Gastrocnemius medialis (tissue), 4 donors: ENCODE results near the gene C12orf75. TPM values are rescaled to one million over a fixed set of nuclear protein-coding genes. Genes with fewer than 3 reads are reported as not detected.

Experiments used
- ATAC-seq, 2 donors: fragments of 150-250 bp; one replicate each; pipeline ENCODE4 v1.9.1; 2016
- DNase-seq, 2 donors: peaks; one replicate each; pipeline ENCODE4 v3.0.0-alpha.2; 2019
- H3K27ac ChIP-seq, 4 donors: fragments of 200-600 bp; sonication (generic); 1 replicate in 1 of 4; 2 replicates in 3 of 4; pipeline ENCODE4 v1.5.1; 2016 to 2018; ENCODE audit warnings: mild to moderate bottlenecking in 2 of 4, moderate library complexity in 1 of 4
- H3K27me3 ChIP-seq, 3 donors: fragments of 200-600 bp; sonication (generic) in 2 of 3; 1 replicate in 1 of 3; 2 replicates in 2 of 3; pipeline versions ENCODE4 v1.5.1 to v1.6.0; 2016 to 2019; ENCODE audit warnings: mild to moderate bottlenecking in 1 of 3, moderate library complexity in 1 of 3
- H3K36me3 ChIP-seq, 2 donors: fragments of 200-600 bp; sonication (generic) in 1 of 2; one replicate each; pipeline ENCODE4 v1.5.1; 2017 to 2018
- H3K4me1 ChIP-seq, 2 donors: fragments of 200-600 bp; sonication (generic) in 1 of 2; one replicate each; pipeline ENCODE4 v1.5.1; 2016 to 2017; ENCODE audit warnings: mild to moderate bottlenecking in 2 of 2
- H3K4me3 ChIP-seq, 4 donors: fragments of 200-600 bp; sonication (generic) in 3 of 4; 1 replicate in 1 of 4; 2 replicates in 3 of 4; pipeline ENCODE4 v1.5.1; 2016 to 2019; ENCODE audit warnings: mild to moderate bottlenecking in 2 of 4
- H3K9me3 ChIP-seq, 3 donors: fragments of 200-600 bp; sonication (generic) in 2 of 3; 1 replicate in 1 of 3; 2 replicates in 2 of 3; pipeline ENCODE4 v1.5.1; 2016 to 2019
- POLR2A ChIP-seq, 2 donors: fragments of 450-650 bp; IDR thresholded peaks; one replicate each; pipeline ENCODE4 v1.6.1; 2017; ENCODE audit warnings: antibody characterized with exemption in 2 of 2, mild to moderate bottlenecking in 2 of 2, moderate library complexity in 2 of 2
- in situ Hi-C, 4 donors: fragments of 200-750 bp; cut with MboI; loops; one replicate each; pipeline versions ENCODE4 v1.15.0 to v1.8.0; 2017; ENCODE audit warnings: low sequenced_read_pairs in 4 of 4
- intact Hi-C: fragments of 100-400 bp; cut with DNase I; formaldehyde crosslinking; loops from one replicate; pipeline ENCODE4 v1.15.1; 2023; ENCODE audit warnings: low total_unique reads
- total RNA-seq, 4 donors: library from RNA; depleted of rRNA; stranded (reverse); fragments of >200 nt; gene quantifications; one replicate each; pipeline versions ENCODE4 v1.1.0 to v1.2.3, GENCODE V29; 2016
- TF ChIP-seq, protein P1 (sequence below), 5 experiments: fragments of 450-650 bp in 3 of 5; fragments of 200-600 bp in 2 of 5; sonication (generic) in 2 of 5; IDR thresholded peaks in 4 of 5; conservative IDR thresholded peaks in 1 of 5; 1 replicate in 4 of 5; 2 replicates in 1 of 5; pipeline ENCODE4 v1.5.1; 2016 to 2019; ENCODE audit warnings: antibody characterized with exemption in 5 of 5, mild to moderate bottlenecking in 3 of 5, moderate library complexity in 3 of 5

C12orf75 gene
- total RNA-seq, 4 donors from 2014 or later: 4.3 to 73.0 (median 17.3) TPM

GRCh38 chr12:105418229-105418628 lies 87.7 kb downstream of the C12orf75 start:
- no peak for TF ChIP-seq POLR2A (IDR thresholded peaks at IDR 0.05)
- TF ChIP-seq, protein P1, sequence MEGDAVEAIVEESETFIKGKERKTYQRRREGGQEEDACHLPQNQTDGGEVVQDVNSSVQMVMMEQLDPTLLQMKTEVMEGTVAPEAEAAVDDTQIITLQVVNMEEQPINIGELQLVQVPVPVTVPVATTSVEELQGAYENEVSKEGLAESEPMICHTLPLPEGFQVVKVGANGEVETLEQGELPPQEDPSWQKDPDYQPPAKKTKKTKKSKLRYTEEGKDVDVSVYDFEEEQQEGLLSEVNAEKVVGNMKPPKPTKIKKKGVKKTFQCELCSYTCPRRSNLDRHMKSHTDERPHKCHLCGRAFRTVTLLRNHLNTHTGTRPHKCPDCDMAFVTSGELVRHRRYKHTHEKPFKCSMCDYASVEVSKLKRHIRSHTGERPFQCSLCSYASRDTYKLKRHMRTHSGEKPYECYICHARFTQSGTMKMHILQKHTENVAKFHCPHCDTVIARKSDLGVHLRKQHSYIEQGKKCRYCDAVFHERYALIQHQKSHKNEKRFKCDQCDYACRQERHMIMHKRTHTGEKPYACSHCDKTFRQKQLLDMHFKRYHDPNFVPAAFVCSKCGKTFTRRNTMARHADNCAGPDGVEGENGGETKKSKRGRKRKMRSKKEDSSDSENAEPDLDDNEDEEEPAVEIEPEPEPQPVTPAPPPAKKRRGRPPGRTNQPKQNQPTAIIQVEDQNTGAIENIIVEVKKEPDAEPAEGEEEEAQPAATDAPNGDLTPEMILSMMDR (IDR thresholded peaks at IDR 0.05 in 4 of 5, conservative IDR thresholded peaks at IDR 0.05 in 1 of 5): no peak
- no peaks in the 10 kb centered on the region for H3K9me3 ChIP-seq
- DNase-seq: no peak
- no peak overlapping the region for H3K4me3 ChIP-seq
- H3K27ac ChIP-seq: no peak overlapping the region
- no peaks in the 10 kb centered on the region for H3K36me3 ChIP-seq
- in situ Hi-C loops: loop anchor here in 3 of 4 donors (5.0 to 25.0 kb wide), 2 partner anchors 719 to 794 kb away; partner anchors contain the start of gene NUAK1 (in 2 of the 3)
- intact Hi-C loops: loop anchor here (10.0 kb wide), 1 partner anchor 937 kb away; the partner anchor contains the start of gene POLR3B
- no peaks in the 10 kb centered on the region for H3K27me3 ChIP-seq
- no peak for ATAC-seq
- H3K4me1 ChIP-seq: peaks cover 0 to 6% of the 10 kb centered on the region in 2 donors

DNA sequence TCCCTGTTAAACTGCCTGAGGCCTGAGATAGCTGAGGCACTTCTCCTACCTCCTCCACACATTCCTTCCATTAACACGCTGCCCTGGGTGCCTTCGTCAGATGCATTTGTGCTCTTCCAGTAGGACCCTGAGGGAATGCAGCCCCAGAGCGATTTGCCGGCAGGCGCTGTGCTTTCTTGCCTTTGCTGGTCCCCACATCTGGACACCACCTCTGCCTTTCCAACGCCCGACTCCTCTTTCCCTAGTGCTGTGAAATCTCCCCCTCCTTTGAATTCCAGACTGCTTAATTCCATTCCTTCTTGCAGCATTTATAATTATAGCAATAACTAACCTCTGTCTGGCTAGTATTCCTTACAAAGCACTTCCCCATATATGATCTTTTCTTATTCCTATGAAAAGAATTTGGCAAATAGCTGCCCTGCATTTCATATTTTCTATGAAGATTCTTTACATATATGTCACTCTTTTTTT lies 88.4 kb downstream of the C12orf75 start:
- Histone ChIP-seq H3K4me3 (no peak overlapping the region), H3K4me1 (peaks cover 0 to 6% of the 10 kb centered on the region in 2 donors), H3K36me3 (no peaks in the 10 kb centered on the region), H3K27me3 (no peaks in the 10 kb centered on the region), H3K27ac (no peak overlapping the region), H3K9me3 (no peaks in the 10 kb centered on the region)
- in situ Hi-C loops: loop anchor here in 3 of 4 donors (5.0 to 25.0 kb wide), 2 partner anchors 718 to 793 kb away; partner anchors contain the start of gene NUAK1 (in 2 of the 3)
- DNase-seq (no peak), ATAC-seq (no peak)
- TF ChIP-seq POLR2A (IDR thresholded peaks at IDR 0.05): no peak
- TF ChIP-seq, protein P1 (IDR thresholded peaks at IDR 0.05 in 4 of 5, conservative IDR thresholded peaks at IDR 0.05 in 1 of 5): no peak
- intact Hi-C loops: loop anchor here (10.0 kb wide), 1 partner anchor 936 kb away; the partner anchor contains the start of gene POLR3B

GRCh38 chr12:105419606-105420005 lies 89.1 kb downstream of the C12orf75 start:
- Histone ChIP-seq H3K36me3 (no peaks in the 10 kb centered on the region), H3K4me1 (peaks cover 0 to 6% of the 10 kb centered on the region in 2 donors), H3K4me3 (no peak overlapping the region), H3K9me3 (no peaks in the 10 kb centered on the region), H3K27ac (no peak overlapping the region), H3K27me3 (no peaks in the 10 kb centered on the region)
- intact Hi-C loops (loop anchor here (1.0 to 10.0 kb wide), 6 partner anchors 285 to 935 kb away; partner anchors contain the start of gene POLR3B), in situ Hi-C loops (loop anchor here (5.0 to 25.0 kb wide), 6 partner anchors 713 to 805 kb away; partner anchors contain the start of gene NUAK1 (in 3 of the 4))
- TF ChIP-seq, protein P1 (IDR thresholded peaks at IDR 0.05 in 4 of 5, conservative IDR thresholded peaks at IDR 0.05 in 1 of 5): no peak
- no peak for TF ChIP-seq POLR2A (IDR thresholded peaks at IDR 0.05)
- ATAC-seq: no peak
- DNase-seq: no peak

- TF ChIP-seq POLR2A (IDR thresholded peaks at IDR 0.05): no peak
- TF ChIP-seq, protein P1 (IDR thresholded peaks at IDR 0.05 in 4 of 5, conservative IDR thresholded peaks at IDR 0.05 in 1 of 5): no peak
- in situ Hi-C loops (loop anchor here (5.0 to 25.0 kb wide), 5 partner anchors 712 to 805 kb away; partner anchors contain the start of gene NUAK1 (in 3 of the 4)), intact Hi-C loops (loop anchor here (1.0 to 5.0 kb wide), 5 partner anchors 285 to 862 kb away; no protein-coding TSS in a partner anchor)
- ATAC-seq (no peak), DNase-seq (no peak)
- peaks cover 0 to 6% of the 10 kb centered on the region in 2 donors for H3K4me1 ChIP-seq
- H3K36me3 ChIP-seq: no peaks in the 10 kb centered on the region
- H3K4me3 ChIP-seq: no peak overlapping the region
- no peaks in the 10 kb centered on the region for H3K9me3 ChIP-seq
- no peak overlapping the region for H3K27ac ChIP-seq
- H3K27me3 ChIP-seq: no peaks in the 10 kb centered on the region
Measured at GRCh38 chr12:105420046-105420445, 89.6 kb downstream of the C12orf75 start.
